ENCODE measurements around the gene WNK4. TPM values are rescaled to one million over a fixed set of nuclear protein-coding genes. Genes with fewer than 3 reads are reported as not detected.

The WNK4 gene
- total and polyA plus RNA-seq, 9 of the 15 experiments (the other 6 are each of a cell fraction or from before 2014, with no cell fraction given): 0.32 to 25.8 (median 4.5) TPM

- TF ChIP-seq TFE3 (CRISPR knock-in tag; IDR thresholded peaks at IDR 0.05) (no peak), CUX1 (CRISPR knock-in tag; IDR thresholded peaks at IDR 0.05) (no peak), HNRNPUL1 (IDR thresholded peaks at IDR 0.05; ENCODE audit: low read length) (no peak), PHF20 (IDR thresholded peaks at IDR 0.05; ENCODE audit: partially characterized antibody) (no peak), ZNF518B (CRISPR knock-in tag; IDR thresholded peaks at IDR 0.05) (no peak), LARP7 (IDR thresholded peaks at IDR 0.05) (no peak), E2F8 (IDR thresholded peaks at IDR 0.05; ENCODE audit: low read depth, partially characterized antibody) (no peak), MTA1 (IDR thresholded peaks at IDR 0.05; ENCODE audit: borderline replicate concordance) (peak; percentile 21; the same call in 1 of the 2 replicates), TFAM (CRISPR knock-in tag; conservative IDR thresholded peaks at IDR 0.05) (no peak), LEF1 (IDR thresholded peaks at IDR 0.05) (peak; percentile 60; the same call in 1 of the 2 replicates), ARNT (IDR thresholded peaks at IDR 0.05) (0 out of 4 replicates have a peak, but pooled peaks of 1 of the 2 experiments have one; percentile 51), ZNF583 (CRISPR knock-in tag; IDR thresholded peaks at IDR 0.05) (peak; percentile 59; the same call in 1 of the 2 replicates), ESRRB (CRISPR knock-in tag; IDR thresholded peaks at IDR 0.05; ENCODE audit: borderline replicate concordance) (no peak), ZNF644 (tag; IDR thresholded peaks at IDR 0.05; ENCODE audit: low read depth) (0 out of 2 replicates have a peak, but pooled peaks have one; percentile 51), RCOR1 (IDR thresholded peaks at IDR 0.05; ENCODE audit: borderline replicate concordance in 1 of 2, low read depth in 2 of 2, low read length in 2 of 2) (peak; percentile 97 to 99)
These were observed 29.6 kb upstream of the WNK4 start (continued) for GRCh38 chr17:42750739-42751344.

Data from K562 (cell line).